Measurements from ENCODE around the gene EMILIN1. TPM values are rescaled to one million over a fixed set of nuclear protein-coding genes. Genes with fewer than 3 reads are reported as not detected.

The EMILIN1 gene
- total RNA-seq, 1 donor from 2014 or later: 180 TPM

DNA sequence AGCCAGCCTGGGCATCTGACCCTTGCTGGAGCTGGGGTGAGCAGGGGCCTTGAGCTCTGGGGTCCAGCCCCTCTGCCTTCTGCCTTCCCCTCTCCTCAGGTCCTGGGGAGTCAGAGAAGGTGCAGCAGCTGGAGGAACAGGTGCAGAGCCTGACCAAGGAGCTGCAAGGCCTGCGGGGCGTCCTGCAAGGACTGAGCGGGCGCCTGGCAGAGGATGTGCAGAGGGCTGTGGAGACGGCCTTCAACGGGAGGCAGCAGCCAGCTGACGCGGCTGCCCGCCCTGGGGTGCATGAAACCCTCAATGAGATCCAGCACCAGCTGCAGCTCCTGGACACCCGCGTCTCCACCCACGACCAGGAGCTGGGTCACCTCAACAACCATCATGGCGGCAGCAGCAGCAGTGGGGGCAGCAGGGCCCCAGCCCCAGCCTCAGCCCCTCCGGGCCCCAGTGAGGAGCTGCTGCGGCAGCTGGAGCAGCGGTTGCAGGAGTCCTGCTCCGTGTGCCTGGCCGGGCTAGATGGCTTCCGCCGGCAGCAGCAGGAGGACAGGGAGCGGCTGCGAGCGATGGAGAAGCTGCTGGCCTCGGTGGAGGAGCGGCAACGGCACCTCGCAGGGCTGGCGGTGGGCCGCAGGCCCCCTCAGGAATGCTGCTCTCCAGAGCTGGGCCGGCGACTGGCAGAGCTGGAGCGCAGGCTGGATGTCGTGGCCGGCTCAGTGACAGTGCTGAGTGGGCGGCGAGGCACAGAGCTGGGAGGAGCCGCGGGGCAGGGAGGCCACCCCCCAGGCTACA, 3.8 kb downstream of the EMILIN1 start:
- Mint-ChIP-seq H3K4me3 (ENCODE audit: unreplicated experiment) (no peak overlapping the region), H3K9me3 (ENCODE audit: low read depth) (no peaks in the 10 kb centered on the region), H3K27ac (ENCODE audit: unreplicated experiment) (no peak overlapping the region), H3K27me3 (ENCODE audit: low read depth) (no peaks in the 10 kb centered on the region), H3K4me1 (ENCODE audit: low read depth) (peaks cover 51% of the 10 kb centered on the region), H3K36me3 (ENCODE audit: low read depth) (peaks cover 7% of the 10 kb centered on the region)
- TF ChIP-seq, protein P1, sequence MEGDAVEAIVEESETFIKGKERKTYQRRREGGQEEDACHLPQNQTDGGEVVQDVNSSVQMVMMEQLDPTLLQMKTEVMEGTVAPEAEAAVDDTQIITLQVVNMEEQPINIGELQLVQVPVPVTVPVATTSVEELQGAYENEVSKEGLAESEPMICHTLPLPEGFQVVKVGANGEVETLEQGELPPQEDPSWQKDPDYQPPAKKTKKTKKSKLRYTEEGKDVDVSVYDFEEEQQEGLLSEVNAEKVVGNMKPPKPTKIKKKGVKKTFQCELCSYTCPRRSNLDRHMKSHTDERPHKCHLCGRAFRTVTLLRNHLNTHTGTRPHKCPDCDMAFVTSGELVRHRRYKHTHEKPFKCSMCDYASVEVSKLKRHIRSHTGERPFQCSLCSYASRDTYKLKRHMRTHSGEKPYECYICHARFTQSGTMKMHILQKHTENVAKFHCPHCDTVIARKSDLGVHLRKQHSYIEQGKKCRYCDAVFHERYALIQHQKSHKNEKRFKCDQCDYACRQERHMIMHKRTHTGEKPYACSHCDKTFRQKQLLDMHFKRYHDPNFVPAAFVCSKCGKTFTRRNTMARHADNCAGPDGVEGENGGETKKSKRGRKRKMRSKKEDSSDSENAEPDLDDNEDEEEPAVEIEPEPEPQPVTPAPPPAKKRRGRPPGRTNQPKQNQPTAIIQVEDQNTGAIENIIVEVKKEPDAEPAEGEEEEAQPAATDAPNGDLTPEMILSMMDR (IDR thresholded peaks at IDR 0.05): no peak
- no peak for DNase-seq (ENCODE audit: low spot score)

DNA sequence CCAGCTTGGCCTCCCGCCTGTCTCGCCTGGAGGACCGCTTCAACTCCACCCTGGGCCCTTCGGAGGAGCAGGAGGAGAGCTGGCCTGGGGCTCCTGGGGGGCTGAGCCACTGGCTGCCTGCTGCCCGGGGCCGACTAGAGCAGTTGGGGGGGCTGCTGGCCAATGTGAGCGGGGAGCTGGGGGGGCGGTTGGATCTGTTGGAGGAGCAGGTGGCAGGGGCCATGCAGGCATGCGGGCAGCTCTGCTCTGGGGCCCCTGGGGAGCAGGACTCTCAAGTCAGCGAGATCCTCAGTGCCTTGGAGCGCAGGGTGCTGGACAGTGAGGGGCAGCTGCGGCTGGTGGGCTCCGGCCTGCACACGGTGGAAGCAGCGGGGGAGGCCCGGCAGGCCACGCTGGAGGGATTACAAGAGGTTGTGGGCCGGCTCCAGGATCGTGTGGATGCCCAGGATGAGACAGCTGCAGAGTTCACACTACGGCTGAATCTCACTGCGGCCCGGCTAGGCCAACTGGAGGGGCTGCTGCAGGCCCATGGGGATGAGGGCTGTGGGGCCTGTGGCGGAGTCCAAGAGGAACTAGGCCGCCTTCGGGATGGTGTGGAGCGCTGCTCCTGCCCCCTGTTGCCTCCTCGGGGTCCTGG, 4.5 kb downstream of the EMILIN1 start:
- Mint-ChIP-seq H3K4me3 (ENCODE audit: unreplicated experiment) (no peak overlapping the region), H3K4me1 (ENCODE audit: low read depth) (peaks cover 47% of the 10 kb centered on the region), H3K27ac (ENCODE audit: unreplicated experiment) (no peak overlapping the region)

DNA sequence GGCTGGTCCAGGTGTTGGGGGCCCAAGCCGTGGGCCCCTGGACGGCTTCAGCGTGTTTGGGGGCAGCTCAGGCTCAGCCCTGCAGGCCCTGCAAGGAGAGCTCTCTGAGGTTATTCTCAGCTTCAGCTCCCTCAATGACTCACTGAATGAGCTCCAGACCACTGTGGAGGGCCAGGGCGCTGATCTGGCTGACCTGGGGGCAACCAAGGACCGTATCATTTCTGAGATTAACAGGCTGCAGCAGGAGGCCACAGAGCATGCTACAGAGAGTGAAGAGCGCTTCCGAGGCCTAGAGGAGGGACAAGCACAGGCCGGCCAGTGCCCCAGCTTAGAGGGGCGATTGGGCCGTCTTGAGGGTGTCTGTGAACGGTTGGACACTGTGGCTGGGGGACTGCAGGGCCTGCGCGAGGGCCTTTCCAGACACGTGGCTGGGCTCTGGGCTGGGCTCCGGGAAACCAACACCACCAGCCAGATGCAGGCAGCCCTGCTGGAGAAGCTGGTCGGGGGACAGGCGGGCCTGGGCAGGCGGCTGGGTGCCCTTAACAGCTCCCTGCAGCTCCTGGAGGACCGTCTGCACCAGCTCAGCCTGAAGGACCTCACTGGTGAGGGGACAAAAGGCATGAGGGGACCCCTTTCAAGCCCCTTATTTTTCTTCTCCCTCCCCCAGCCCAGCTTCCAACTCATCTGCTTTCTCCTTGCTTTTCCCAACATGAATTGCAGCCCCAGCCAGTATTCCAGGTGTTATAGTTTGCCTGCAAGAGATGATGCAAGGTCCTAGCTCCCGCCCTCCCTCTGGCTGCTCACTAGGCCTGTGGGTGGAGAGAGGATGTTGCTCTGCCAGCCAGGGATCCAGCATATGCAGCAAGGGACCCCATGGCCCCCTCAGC, 5.2 kb downstream of the EMILIN1 start:
- H3K4me1 Mint-ChIP-seq (ENCODE audit: low read depth): peaks cover 40% of the 10 kb centered on the region
- H3K27ac Mint-ChIP-seq (ENCODE audit: unreplicated experiment): peak overlapping the region; percentile 49
- H3K36me3 Mint-ChIP-seq (ENCODE audit: low read depth): peaks cover 7% of the 10 kb centered on the region
- no peak for DNase-seq (ENCODE audit: low spot score)
- H3K9me3 Mint-ChIP-seq (ENCODE audit: low read depth): no peaks in the 10 kb centered on the region
- no peak overlapping the region for H3K4me3 Mint-ChIP-seq (ENCODE audit: unreplicated experiment)
- H3K27me3 Mint-ChIP-seq (ENCODE audit: low read depth): no peaks in the 10 kb centered on the region
- TF ChIP-seq, protein P1 (IDR thresholded peaks at IDR 0.05): no peak

More for the DNA sequence above, 4.5 kb downstream of the EMILIN1 start:
- Mint-ChIP-seq H3K36me3 (ENCODE audit: low read depth) (peaks cover 7% of the 10 kb centered on the region), H3K9me3 (ENCODE audit: low read depth) (no peaks in the 10 kb centered on the region), H3K27me3 (ENCODE audit: low read depth) (no peaks in the 10 kb centered on the region)
- TF ChIP-seq, protein P1 (IDR thresholded peaks at IDR 0.05): no peak
- no peak for DNase-seq (ENCODE audit: low spot score)

DNA sequence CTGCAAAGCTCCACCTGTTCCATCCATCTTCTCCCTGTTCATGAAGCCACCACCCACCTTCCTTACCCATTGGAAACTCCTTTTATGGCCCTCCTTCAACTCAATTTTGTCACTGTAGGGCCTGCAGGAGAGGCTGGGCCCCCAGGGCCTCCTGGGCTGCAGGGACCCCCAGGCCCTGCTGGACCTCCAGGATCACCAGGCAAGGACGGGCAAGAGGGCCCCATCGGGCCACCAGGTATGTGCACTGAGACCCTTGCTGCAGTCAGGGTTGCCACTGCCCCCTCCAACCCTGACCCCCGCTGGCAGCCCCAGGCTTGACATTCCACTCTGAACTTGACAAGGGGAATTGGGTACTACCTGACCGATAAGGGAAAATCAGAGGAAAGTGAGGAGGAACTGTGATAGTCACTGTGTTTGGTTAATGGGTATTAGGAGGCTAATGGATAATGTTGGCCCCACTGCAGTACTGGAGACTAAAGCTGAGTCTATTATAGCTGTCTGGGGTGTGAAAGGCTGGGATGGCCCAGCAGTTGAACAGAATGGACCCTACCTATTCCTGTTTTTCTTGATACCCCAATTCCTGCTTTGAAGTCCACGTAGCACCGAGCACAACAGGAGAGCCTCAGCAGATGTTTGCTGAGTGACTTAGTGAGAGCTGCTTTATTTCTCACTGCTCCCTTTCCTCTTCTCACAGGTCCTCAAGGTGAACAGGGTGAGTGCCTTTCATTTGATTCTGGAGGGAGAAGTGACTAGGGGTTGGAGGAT, 6.1 kb downstream of the EMILIN1 start:
- Mint-ChIP-seq H3K4me3 (ENCODE audit: unreplicated experiment) (no peak overlapping the region), H3K36me3 (ENCODE audit: low read depth) (peaks cover 7% of the 10 kb centered on the region), H3K27ac (ENCODE audit: unreplicated experiment) (peak overlapping the region; percentile 49), H3K9me3 (ENCODE audit: low read depth) (no peaks in the 10 kb centered on the region), H3K27me3 (ENCODE audit: low read depth) (no peaks in the 10 kb centered on the region), H3K4me1 (ENCODE audit: low read depth) (peaks cover 36% of the 10 kb centered on the region)
- TF ChIP-seq, protein P1 (IDR thresholded peaks at IDR 0.05): no peak
- no peak for DNase-seq (ENCODE audit: low spot score)
